ENCODE measurements around the gene ARSG.

The ARSG gene

GRCh38 chr17:68429881-68430280 lies 138.6 kb downstream of the ARSG start:
- DNase-seq (ENCODE audit: low spot score): no peak

GRCh38 chr17:68431045-68431608 lies 139.8 kb downstream of the ARSG start:
- DNase-seq (ENCODE audit: low spot score): no peak

GRCh38 chr17:68431661-68432071 lies 140.4 kb downstream of the ARSG start:
- DNase-seq (ENCODE audit: low spot score): no peak

GRCh38 chr17:68432086-68432864 lies 141.0 kb downstream of the ARSG start:
- no peak for DNase-seq (ENCODE audit: low spot score)

- DNase-seq (ENCODE audit: low spot score): no peak
These were observed 141.9 kb downstream of the ARSG start for GRCh38 chr17:68433211-68433610.

GRCh38 chr17:68433911-68434508 lies 142.7 kb downstream of the ARSG start:
- no peak for DNase-seq (ENCODE audit: low spot score)

- no peak for DNase-seq (ENCODE audit: low spot score)
These were observed 144.1 kb downstream of the ARSG start for GRCh38 chr17:68435361-68435760.

- peak; percentile 79 for DNase-seq (ENCODE audit: low spot score)
These were observed 144.9 kb downstream of the ARSG start for GRCh38 chr17:68435876-68436842.

- DNase-seq (ENCODE audit: low spot score): peak; percentile 33
These were observed 146.9 kb downstream of the ARSG start for GRCh38 chr17:68437979-68438822.

- no peak for DNase-seq (ENCODE audit: low spot score)
These were observed 148.5 kb downstream of the ARSG start for GRCh38 chr17:68439656-68440290.

GRCh38 chr17:68440526-68440925 lies 149.2 kb downstream of the ARSG start:
- peak; percentile 12 for DNase-seq (ENCODE audit: low spot score)

GRCh38 chr17:68441070-68441770 lies 149.9 kb downstream of the ARSG start:
- peak; percentile 76 for DNase-seq (ENCODE audit: low spot score)

GRCh38 chr17:68443972-68444464 lies 152.7 kb downstream of the ARSG start:
- no peak for DNase-seq (ENCODE audit: low spot score)

GRCh38 chr17:68445671-68446070 lies 154.4 kb downstream of the ARSG start:
- no peak for DNase-seq (ENCODE audit: low spot score)

GRCh38 chr17:68446626-68447041 lies 155.3 kb downstream of the ARSG start:
- no peak for DNase-seq (ENCODE audit: low spot score)

GRCh38 chr17:68449021-68449739 lies 157.9 kb downstream of the ARSG start:
- no peak for DNase-seq (ENCODE audit: low spot score)

GRCh38 chr17:68450391-68450790 lies 159.1 kb downstream of the ARSG start:
- DNase-seq (ENCODE audit: low spot score): no peak

GRCh38 chr17:68450801-68451200 lies 159.5 kb downstream of the ARSG start:
- DNase-seq (ENCODE audit: low spot score): no peak

- no peak for DNase-seq (ENCODE audit: low spot score)
These were observed 160.5 kb downstream of the ARSG start for GRCh38 chr17:68451670-68452354.
